Inferior parietal cortex (tissue), 1 donor: ENCODE results near the gene HNRNPCL4.
"Not testable (repeated sequence)": the region's sequence is repeated elsewhere in the genome, so short reads cannot be mapped to it uniquely, and the experiment has no call there.

ENCODE experiments used
- DNase-seq: peaks from one replicate; pipeline ENCODE4 v3.0.0-alpha.2; 2016; ENCODE audit errors: extremely low spot score

The HNRNPCL4 gene

GRCh38 chr1:13165531-13165930, at the start of gene HNRNPCL4:
Gene HNRNPCL4, minus strand, starts transcription at chr1:13165631. Its CDS starts 164 bp downstream, at chr1:13165467.
- not testable (repeated sequence) for DNase-seq

DNA sequence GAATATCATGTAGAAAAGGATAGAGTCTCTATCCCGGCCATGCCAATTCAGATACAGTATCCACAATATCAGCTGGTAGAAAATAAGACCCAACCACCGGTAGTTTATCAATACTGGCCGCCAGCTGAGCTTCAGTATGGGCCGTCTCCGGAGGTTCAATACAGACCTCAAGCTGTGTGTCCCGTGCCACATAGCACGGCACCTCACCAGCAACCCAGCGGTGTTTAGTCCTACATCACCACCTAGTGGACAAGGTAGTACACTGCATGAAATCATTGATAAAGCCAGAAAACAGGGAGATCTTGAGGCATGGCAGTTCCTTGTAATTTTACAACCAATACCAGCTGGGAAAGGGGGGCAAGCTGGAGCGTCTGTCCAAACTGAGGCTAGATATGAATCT, 43.3 kb upstream of the HNRNPCL4 start:
- not testable (repeated sequence) for DNase-seq

GRCh38 chr1:13201309-13201708, 35.9 kb upstream of the HNRNPCL4 start, which contains the start of gene PRAMEF13:
Gene PRAMEF13, minus strand, starts transcription at chr1:13201409. Its CDS starts 1,820 bp downstream, at chr1:13199589.
- not testable (repeated sequence) for DNase-seq

DNA sequence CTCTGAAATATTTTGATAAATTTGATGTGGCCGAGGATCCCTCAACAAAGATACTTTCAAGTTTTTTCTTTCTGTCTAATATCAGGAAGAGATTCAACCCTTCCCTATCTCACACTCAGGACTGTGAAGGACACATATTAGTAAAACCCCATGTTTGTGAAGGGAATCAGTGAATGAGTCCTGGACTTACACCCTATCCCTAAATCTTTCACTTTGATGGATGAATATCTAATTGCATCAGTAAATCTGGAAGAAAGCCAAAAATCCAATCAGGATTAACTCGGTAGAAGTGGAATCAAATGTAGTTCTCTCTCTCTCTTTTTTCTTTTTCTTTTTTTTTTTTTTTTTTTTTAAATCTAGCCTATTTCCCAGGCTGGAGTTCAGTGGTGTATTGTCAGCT, 6.1 kb upstream of the HNRNPCL4 start, which contains the start of gene PRAMEF9:
TSS of gene PRAMEF9 (plus strand) at position 301 of the 400 bp plus-strand sequence. CDS start 3,433 bp downstream, outside the sequence.
- DNase-seq = not testable (repeated sequence)

DNA sequence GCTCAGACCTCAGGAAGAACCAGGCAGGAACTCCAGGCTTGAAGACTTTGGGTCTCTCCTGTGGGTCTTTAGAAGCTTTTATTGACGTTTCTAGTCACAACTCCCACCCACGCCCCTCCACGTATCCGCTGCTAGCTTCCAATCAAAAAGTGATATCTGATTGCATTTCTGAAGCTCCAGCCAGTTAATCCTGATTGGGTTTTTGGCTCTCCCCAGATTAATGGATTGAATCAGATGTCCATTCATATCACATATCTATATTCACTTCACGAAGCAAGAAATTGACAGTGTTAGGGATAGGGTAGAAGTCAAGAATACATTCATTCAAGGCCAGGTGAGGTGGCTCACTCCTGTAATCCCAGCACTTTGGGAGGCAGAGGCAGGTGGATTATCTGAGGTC, 9.5 kb downstream of the HNRNPCL4 start, which contains the start of gene PRAMEF26:
TSS of gene PRAMEF26 (minus strand) at position 101 of the 400 bp plus-strand sequence. CDS start 2,914 bp downstream, outside the sequence.
- DNase-seq = not testable (repeated sequence)

DNA sequence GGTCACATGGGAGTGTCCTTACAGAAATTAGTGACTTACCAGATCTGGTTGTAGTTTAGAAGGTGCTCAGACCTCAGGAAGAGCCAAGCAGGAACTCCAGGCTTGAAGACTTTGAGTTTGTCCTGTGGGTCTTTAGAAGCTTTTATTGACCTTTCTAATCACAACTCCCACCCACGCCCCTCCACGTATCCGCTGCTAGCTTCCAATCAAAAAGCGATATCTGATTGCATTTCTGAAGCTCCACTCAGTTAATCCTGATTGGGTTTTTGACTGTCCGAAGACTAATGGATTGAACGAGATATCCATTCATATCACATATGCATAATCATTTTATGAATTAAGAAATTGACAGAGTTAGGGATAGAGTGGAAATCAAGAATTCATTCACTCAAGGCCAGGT, 48.7 kb downstream of the HNRNPCL4 start, which contains the start of gene HNRNPCL2:
TSS of gene HNRNPCL2 (minus strand) at position 101 of the 400 bp plus-strand sequence. CDS start 454 bp downstream, outside the sequence.
- DNase-seq = not testable (repeated sequence)
